HepG2 (cell line): Measurements from ENCODE around the gene SELENOH. TPM values are rescaled to one million over a fixed set of nuclear protein-coding genes. Genes with fewer than 3 reads are reported as not detected.

Source experiments
- ATAC-seq: fragments of 200-7000 bp; cut with Tn5 transposase; 3 replicates; pipeline ENCODE4 v1.9.1; 2020; ENCODE audit warnings: mild to moderate bottlenecking, moderate library complexity
- Bru-seq: library from RNA; stranded (reverse); fragments of 400-500 nt; gene quantifications from one replicate; lab custom pipeline; 2021; lab: Mats Ljungman, UMichigan
- BruChase-seq, 2 experiments: library from RNA; stranded (reverse); fragments of 400-500 nt; gene quantifications; one replicate each; lab custom pipeline; 2021; lab: Mats Ljungman, UMichigan
- BruUV-seq: library from RNA; stranded (reverse); fragments of 400-500 nt; replicated peaks from 2 replicates; lab custom pipeline; 2021; lab: Mats Ljungman, UMichigan
- CTCF ChIA-PET: fragments of 300-600 bp; formaldehyde crosslinking; extraction: SDS; loops from one replicate; lab custom pipeline; 2021; ENCODE audit warnings: low total read pairs, inconsistent platforms, low intra/inter-chr PET ratio; lab: Yijun Ruan, JAX
- POLR2A ChIA-PET: fragments of 350-600 bp; sonication (Branson Sonifier 250); formaldehyde crosslinking; loops from one replicate; lab custom pipeline; 2020; ENCODE audit warnings: antibody characterized with exemption, inconsistent platforms; lab: Yijun Ruan, JAX
- DNase-seq: peaks from one replicate; pipeline ENCODE4 v3.0.0-alpha.2; 2015; ENCODE audit warnings: low spot score
- FAIRE-seq: peaks from 3 replicates; lab custom pipeline; 2011; peaks lifted over from hg19 to GRCh38; lab: Jason Lieb, UNC
- H2AFZ ChIP-seq: one replicate; pipeline ENCODE4 v1.6.1; 2011; ENCODE audit warnings: low read length, inconsistent platforms
- H3K27ac ChIP-seq: fragments of 300-600 bp; 3 replicates; pipeline ENCODE4 v1.8.0; 2011; ENCODE audit warnings: mixed run types, mild to moderate bottlenecking, mixed read lengths, low read length, inconsistent platforms; ENCODE audit not compliant: insufficient read depth; ENCODE audit errors: extremely low read length
- H3K27me3 ChIP-seq, 2 experiments: fragments of 200-600 bp in 1 of 2; 2 replicates in 1 of 2; 3 replicates in 1 of 2; pipeline versions ENCODE4 v1.6.0 to v1.8.0; 2011; ENCODE audit warnings: low read length in 2 of 2, mild to moderate bottlenecking in 2 of 2, moderate library complexity in 2 of 2, inconsistent platforms in 1 of 2; ENCODE audit not compliant: insufficient read depth in 2 of 2, control insufficient read depth in 1 of 2
- H3K36me3 ChIP-seq, 2 experiments: fragments of 200-600 bp in 1 of 2; replicated peaks in 1 of 2; 2 replicates in 1 of 2; 3 replicates in 1 of 2; pipeline versions ENCODE4 v1.5.1 to v1.8.0; 2011; ENCODE audit warnings: low read length in 2 of 2, inconsistent platforms in 1 of 2; ENCODE audit not compliant: insufficient read depth in 2 of 2, control insufficient read depth in 1 of 2
- H3K4me1 ChIP-seq: 2 replicates; pipeline ENCODE4 v1.5.1; 2012; ENCODE audit warnings: low read length, inconsistent platforms; ENCODE audit not compliant: insufficient read depth
- H3K4me2 ChIP-seq: 2 replicates; pipeline ENCODE4 v1.6.0; 2011; ENCODE audit warnings: low read depth, low read length, inconsistent platforms
- H3K4me3 ChIP-seq, 3 experiments: fragments of 200-600 bp in 1 of 3; sonication (generic), shearing (Covaris generic) in 1 of 3; replicated peaks in 1 of 3; 2 replicates each; pipeline ENCODE4 v1.5.1; 2011 to 2016; ENCODE audit warnings: low read length in 3 of 3, inconsistent platforms in 2 of 3, low read depth in 2 of 3, mild to moderate bottlenecking in 2 of 3, control low read depth in 1 of 3, mixed read lengths in 1 of 3; ENCODE audit not compliant: insufficient read depth in 1 of 3
- H3K79me2 ChIP-seq: one replicate; pipeline ENCODE4 v1.6.1; 2011; ENCODE audit warnings: low read length, inconsistent platforms; ENCODE audit not compliant: insufficient read depth
- H3K9ac ChIP-seq: 2 replicates; pipeline ENCODE4 v1.6.0; 2011; ENCODE audit warnings: mild to moderate bottlenecking, low read depth, low read length, inconsistent platforms; ENCODE audit not compliant: insufficient read depth
- H3K9me3 ChIP-seq: 2 replicates; pipeline ENCODE4 v1.5.1; 2012; ENCODE audit warnings: mild to moderate bottlenecking, low read length
- H4K20me1 ChIP-seq: 2 replicates; pipeline ENCODE4 v1.6.0; 2011; ENCODE audit warnings: inconsistent platforms, mild to moderate bottlenecking, low read length, moderate library complexity; ENCODE audit not compliant: insufficient read depth
- ELF4 ChIP-seq: sonication (generic); formaldehyde crosslinking; IDR thresholded peaks from 2 replicates; pipeline ENCODE4 v1.5.0; 2020; ENCODE audit warnings: missing genetic modification reagents, mild to moderate bottlenecking, moderate library complexity, borderline replicate concordance
- HDAC2 ChIP-seq: sonication (generic); formaldehyde crosslinking; IDR thresholded peaks from 2 replicates; pipeline ENCODE4 v1.4.0; 2020; ENCODE audit warnings: missing genetic modification reagents
- HMG20B ChIP-seq: conservative IDR thresholded peaks from 2 replicates; pipeline ENCODE4 v1.6.1; 2016; ENCODE audit warnings: missing genetic modification reagents, missing compliant biosample characterization
- KAT8 ChIP-seq: IDR thresholded peaks from 2 replicates; pipeline ENCODE4 v1.6.1; 2016; ENCODE audit warnings: missing genetic modification reagents, missing compliant biosample characterization
- MED8 ChIP-seq: sonication (generic); formaldehyde crosslinking; IDR thresholded peaks from 2 replicates; pipeline ENCODE4 v1.8.1; 2023; ENCODE audit warnings: mild to moderate bottlenecking, missing genetic modification reagents; ENCODE audit not compliant: insufficient replicate concordance
- POLR2A ChIP-seq, 2 experiments: IDR thresholded peaks; 2 replicates each; pipeline ENCODE4 v1.6.1; 2011; ENCODE audit warnings: low read depth in 2 of 2, low read length in 2 of 2, mild to moderate bottlenecking in 1 of 2, moderate library complexity in 1 of 2; ENCODE audit not compliant: insufficient read depth in 1 of 2
- SAP130 ChIP-seq: IDR thresholded peaks from 2 replicates; pipeline ENCODE4 v1.6.1; 2016; ENCODE audit warnings: low read depth
- TAF1 ChIP-seq: sonication (generic); formaldehyde crosslinking; IDR thresholded peaks from 2 replicates; pipeline ENCODE4 v1.4.0; 2020; ENCODE audit warnings: missing genetic modification reagents
- THAP9 ChIP-seq: sonication (generic); formaldehyde crosslinking; IDR thresholded peaks from 2 replicates; pipeline ENCODE4; 2020; ENCODE audit warnings: missing genetic modification reagents, mild to moderate bottlenecking, borderline replicate concordance
- ZNF350 ChIP-seq: sonication (generic); formaldehyde crosslinking; IDR thresholded peaks from 2 replicates; pipeline ENCODE4 v1.4.0; 2020; ENCODE audit warnings: mild to moderate bottlenecking, low read depth, missing genetic modification reagents, borderline replicate concordance
- ZNF44 ChIP-seq: sonication (generic); formaldehyde crosslinking; IDR thresholded peaks from 2 replicates; pipeline ENCODE4 v1.5.1; 2020; ENCODE audit warnings: mild to moderate bottlenecking, missing genetic modification reagents
- ZSCAN22 ChIP-seq: sonication (generic); formaldehyde crosslinking; IDR thresholded peaks from 2 replicates; pipeline ENCODE4 v1.4.0; 2020; ENCODE audit warnings: mild to moderate bottlenecking, missing genetic modification reagents
- WGBS: methylation state at CpG from one replicate; pipeline ENCODE4 v1.1.6; 2017; ENCODE audit warnings: low lambda C conversion rate; 5-methylcytosine and 5-hydroxymethylcytosine counted together
- in situ Hi-C: cut with HindIII; loops from 2 replicates; pipeline ENCODE4 v1.10.0; 2017; ENCODE audit warnings: low pct_unique_long_range_greater_than_20kb; ENCODE audit not compliant: extremely low pct_ligation_motif_present
- intact Hi-C: fragments of 100-400 bp; cut with micrococcal nuclease; formaldehyde crosslinking; loops from one replicate; pipeline ENCODE4 v1.10.0; 2022; ENCODE audit not compliant: unreplicated experiment
- long read RNA-seq, 2 experiments: library from RNA in 1 of 2; library from polyadenylated mRNA in 1 of 2; stranded (forward) in 1 of 2; unstranded in 1 of 2; transcript quantifications; one replicate each; pipeline ENCODE4 v2.0.0, GENCODE V29; 2019 to 2022
- polyA minus RNA-seq, 3 experiments: library from RNA; depleted of rRNA, polyadenylated mRNA; stranded (reverse); fragments of >200 nt; gene quantifications; 2 replicates each; pipeline ENCODE4 v1.2.3, GENCODE V29; 2011; ENCODE audit warnings: low replicate concordance in 1 of 3
- polyA plus RNA-seq, 8 experiments: library from polyadenylated mRNA; depleted of rRNA in 3 of 8; stranded (reverse) in 7 of 8; unstranded in 1 of 8; fragments of >200 nt; fragmentation: Illumina TruSeq in 4 of 8; extraction: Trizol in 4 of 8; gene quantifications; 2 replicates each; pipeline versions ENCODE4 v1.2.1 to v1.2.3, GENCODE V29; 2011 to 2016; ENCODE audit warnings: low read depth in 4 of 8, missing spikeins in 1 of 8, mixed read lengths in 1 of 8; ENCODE audit not compliant: insufficient read depth in 1 of 8
- total RNA-seq, 5 experiments: library from RNA; depleted of rRNA; stranded (reverse); fragments of >200 nt; fragmentation: Illumina TruSeq; extraction: Trizol; gene quantifications; 2 replicates each; pipeline ENCODE4 v1.2.3, GENCODE V29; 2016; ENCODE audit warnings: low read depth in 1 of 5

SELENOH gene
- total RNA-seq (2016; rRNA removed; fragmentation: Illumina TruSeq; extraction: Trizol) (70.2 and 77.4 TPM in 2 replicates), polyA plus RNA-seq (2011; rRNA removed) (22.0 and 27.2 TPM in 2 replicates), polyA minus RNA-seq (2011; rRNA and poly(A)+ RNA removed; ENCODE audit: low replicate concordance) (12.4 and 17.0 TPM in 2 replicates), Bru-seq, nascent RNA (percentile 93 among the genes with signal in this experiment), BruChase-seq, experiment 1, labeled RNA remaining after a 6-hour chase (percentile 88 among the genes with signal in this experiment), BruChase-seq, experiment 2, labeled RNA remaining after a 2-hour chase (percentile 91 among the genes with signal in this experiment)
- 48.7 and 57.5 TPM in 2 replicates for total RNA-seq (2016; cell fraction: cytosol; rRNA removed; fragmentation: Illumina TruSeq; extraction: Trizol; ENCODE audit: low read depth)
- total RNA-seq (2016; cell fraction: insoluble cytoplasmic fraction; rRNA removed; fragmentation: Illumina TruSeq; extraction: Trizol) = 76.0 and 79.2 TPM in 2 replicates
- total RNA-seq (2016; cell fraction: membrane; rRNA removed; fragmentation: Illumina TruSeq; extraction: Trizol) = 80.5 and 93.1 TPM in 2 replicates
- total RNA-seq (2016; cell fraction: nucleus; rRNA removed; fragmentation: Illumina TruSeq; extraction: Trizol) = 38.1 and 39.0 TPM in 2 replicates
- 30.8 and 42.4 TPM in 2 replicates for polyA plus RNA-seq (2011; cell fraction: cytosol; rRNA removed)
- polyA plus RNA-seq (2011; cell fraction: nucleus; rRNA removed) = 34.5 and 35.6 TPM in 2 replicates
- polyA plus RNA-seq (2012) = 18.1 and 28.1 TPM in 2 replicates
- polyA plus RNA-seq (2016; cell fraction: cytosol; fragmentation: Illumina TruSeq; extraction: Trizol; ENCODE audit: low read depth) = 46.1 and 57.4 TPM in 2 replicates
- 59.0 and 63.0 TPM in 2 replicates for polyA plus RNA-seq (2016; cell fraction: insoluble cytoplasmic fraction; fragmentation: Illumina TruSeq; extraction: Trizol; ENCODE audit: low read depth)
- polyA plus RNA-seq (2016; cell fraction: membrane; fragmentation: Illumina TruSeq; extraction: Trizol; ENCODE audit: low read depth) = 58.7 and 68.5 TPM in 2 replicates
- 58.2 and 61.8 TPM in 2 replicates for polyA plus RNA-seq (2016; cell fraction: nucleus; fragmentation: Illumina TruSeq; extraction: Trizol; ENCODE audit: insufficient read depth, low read depth)
- polyA minus RNA-seq (2011; cell fraction: cytosol; rRNA and poly(A)+ RNA removed) = 6.4 and 7.8 TPM in 2 replicates
- polyA minus RNA-seq (2011; cell fraction: nucleus; rRNA and poly(A)+ RNA removed) = 33.2 and 37.3 TPM in 2 replicates
- long read RNA-seq, experiment 1, transcript SELENOH-204 (4 exons, 818 nt) = major isoform, 39 of 40 reads
- long read RNA-seq, experiment 1, partial matches to known transcripts = 0 of 40 reads
- long read RNA-seq, experiment 1, other reads (novel, unspliced or antisense) = 0 of 40 reads
- long read RNA-seq, experiment 2, transcript SELENOH-204 (4 exons, 818 nt) = major isoform, 67 of 74 reads
- long read RNA-seq, experiment 2, partial matches to known transcripts = 0 of 74 reads
- long read RNA-seq, experiment 2, other reads (novel, unspliced or antisense) = 4 of 74 reads

GRCh38 chr11:57741132-57742086 lies at the start of gene SELENOH:
Gene SELENOH, plus strand, starts transcription at chr11:57741491. Its CDS starts 105 bp downstream, at chr11:57741596.
- Histone ChIP-seq H3K4me3 (peak within 1 kb of the TSS; percentile 58 to 78 (median 78)), H3K79me2 (peaks cover 15% of the 10 kb centered on the region), H3K27me3 (no peaks in the 10 kb centered on the region), H2AFZ (no peak within 1 kb of the TSS), H3K36me3 (peaks cover 12 to 75% of the 10 kb centered on the region in 2 experiments), H3K27ac (peak within 1 kb of the TSS; percentile 80), H4K20me1 (no peaks in the 10 kb centered on the region), H3K9ac (peak within 1 kb of the TSS; percentile 85), H3K4me1 (peaks cover 7% of the 10 kb centered on the region; the same call in 1 of the 2 replicates), H3K9me3 (no peaks in the 10 kb centered on the region), H3K4me2 (peak within 1 kb of the TSS; percentile 71)
- intact Hi-C loops = no loop called here
- no TSS peak for BruUV-seq
- peak; percentile 94 for ATAC-seq
- WGBS = 76% methylated on average over 69 of the region's 75 CpGs
- CTCF ChIA-PET = no interaction called here
- POLR2A ChIA-PET = interaction anchor here (0.6 to 2.7 kb wide), 11 partner anchors 9 to 59 kb away, joined by 3 to 18 read pairs (median 6); partner anchors contain the start of genes BTBD18, CTNND1, MED19 and TMX2
- peak; percentile 84 for DNase-seq
- in situ Hi-C loops = loop anchor here (10.0 kb wide), 1 partner anchor 773 kb away; no protein-coding TSS in a partner anchor
- FAIRE-seq = peak; percentile 66
- TF ChIP-seq ELF4 (0 out of 2 replicates have a peak, but pooled peaks have one; percentile 34), MED8 (CRISPR knock-in tag) (peak; percentile 41), HDAC2 (CRISPR knock-in tag) (peak; percentile 80), ZSCAN22 (no peak), HMG20B (CRISPR knock-in tag) (0 out of 2 replicates have a peak, but pooled peaks have one; percentile 19), THAP9 (CRISPR knock-in tag) (peak; percentile 83; the same call in 1 of the 2 replicates), POLR2A (IDR thresholded peaks at IDR 0.05; ENCODE audit: insufficient read depth in 1 of 2, low read depth in 2 of 2, low read length in 2 of 2) (peak; percentile 49 to 76), KAT8 (CRISPR knock-in tag) (peak; percentile 96), ZNF350 (CRISPR knock-in tag) (peak; percentile 80), ZNF44 (CRISPR knock-in tag) (0 out of 2 replicates have a peak, but pooled peaks have one; percentile 34), SAP130 (CRISPR knock-in tag) (peak; percentile 91), TAF1 (CRISPR knock-in tag) (peak; percentile 74; the same call in 1 of the 2 replicates)
